HepG2 (cell line): ENCODE results near the gene ACAP1. TPM values are rescaled to one million over a fixed set of nuclear protein-coding genes. Genes with fewer than 3 reads are reported as not detected.
A peak's percentile ranks its signal among the peaks of the same experiment; 100 is the strongest.

Source experiments
- E2F5 ChIP-seq: sonication (generic); formaldehyde crosslinking; conservative IDR thresholded peaks from 2 replicates; pipeline ENCODE4 v1.4.0; 2020; ENCODE audit warnings: missing genetic modification reagents
- GLMP ChIP-seq: sonication (generic); formaldehyde crosslinking; IDR thresholded peaks from 2 replicates; pipeline ENCODE4 v1.9.0; 2021; ENCODE audit warnings: missing genetic modification reagents, mild to moderate bottlenecking, borderline replicate concordance
- GTF2F1 ChIP-seq: fragments of 150-350 bp; IDR thresholded peaks from 2 replicates; pipeline ENCODE4 v1.6.1; 2014; ENCODE audit warnings: low read length
- HOXA9 ChIP-seq: sonication (generic); formaldehyde crosslinking; IDR thresholded peaks from 2 replicates; pipeline ENCODE4 v1.8.1; 2022; ENCODE audit warnings: missing genetic modification reagents, mild to moderate bottlenecking, moderate library complexity, borderline replicate concordance
- KLF15 ChIP-seq: sonication (generic); formaldehyde crosslinking; IDR thresholded peaks from 2 replicates; pipeline ENCODE4 v1.8.1; 2023; ENCODE audit warnings: borderline replicate concordance, mild to moderate bottlenecking, inconsistent platforms, missing genetic modification reagents, mixed read lengths
- KLF16 ChIP-seq, 2 experiments: sonication (generic) in 1 of 2; formaldehyde crosslinking in 1 of 2; IDR thresholded peaks; 2 replicates each; pipeline versions ENCODE4 v1.6.1 to v1.8.0; 2016 to 2023; ENCODE audit warnings: missing genetic modification reagents in 2 of 2, missing compliant biosample characterization in 1 of 2
- PATZ1 ChIP-seq: sonication (generic); formaldehyde crosslinking; IDR thresholded peaks from 2 replicates; pipeline ENCODE4 v1.4.0; 2020; ENCODE audit warnings: missing genetic modification reagents
- RBM22 ChIP-seq: fragments of 200-400 bp; formaldehyde crosslinking; optimal IDR thresholded peaks from 2 replicates; pipeline ENCODE3; 2017; ENCODE audit warnings: mild to moderate bottlenecking, low read length, moderate library complexity
- SMAD1 ChIP-seq: sonication (generic); formaldehyde crosslinking; IDR thresholded peaks from 2 replicates; pipeline ENCODE4 v1.4.0; 2020; ENCODE audit warnings: missing genetic modification reagents, low read depth, mild to moderate bottlenecking, borderline replicate concordance
- TEAD2 ChIP-seq: sonication (generic); formaldehyde crosslinking; IDR thresholded peaks from 2 replicates; pipeline ENCODE4 v1.9.0; 2021; ENCODE audit warnings: missing genetic modification reagents
- TEAD3 ChIP-seq: optimal IDR thresholded peaks from 2 replicates; pipeline ENCODE3; 2016; ENCODE audit warnings: borderline replicate concordance
- ZEB1 ChIP-seq: IDR thresholded peaks from 2 replicates; pipeline ENCODE4 v1.6.1; 2012; ENCODE audit warnings: mild to moderate bottlenecking, low read depth, inconsistent platforms; ENCODE audit not compliant: insufficient replicate concordance
- ZNF224 ChIP-seq: sonication (generic); formaldehyde crosslinking; IDR thresholded peaks from 2 replicates; pipeline ENCODE4 v1.5.0; 2020; ENCODE audit warnings: mild to moderate bottlenecking, missing genetic modification reagents
- ZNF616 ChIP-seq: sonication (generic); formaldehyde crosslinking; IDR thresholded peaks from 2 replicates; pipeline ENCODE4 v1.5.0; 2020; ENCODE audit warnings: low read depth, mild to moderate bottlenecking, missing genetic modification reagents
- ZSCAN22 ChIP-seq: sonication (generic); formaldehyde crosslinking; IDR thresholded peaks from 2 replicates; pipeline ENCODE4 v1.4.0; 2020; ENCODE audit warnings: mild to moderate bottlenecking, missing genetic modification reagents
- polyA plus RNA-seq, 8 experiments: library from polyadenylated mRNA; depleted of rRNA in 3 of 8; stranded (reverse) in 7 of 8; unstranded in 1 of 8; fragments of >200 nt; fragmentation: Illumina TruSeq in 4 of 8; extraction: Trizol in 4 of 8; gene quantifications; 2 replicates each; pipeline versions ENCODE4 v1.2.1 to v1.2.3, GENCODE V29; 2011 to 2016; ENCODE audit warnings: low read depth in 4 of 8, missing spikeins in 1 of 8, mixed read lengths in 1 of 8; ENCODE audit not compliant: insufficient read depth in 1 of 8
- total RNA-seq, 5 experiments: library from RNA; depleted of rRNA; stranded (reverse); fragments of >200 nt; fragmentation: Illumina TruSeq; extraction: Trizol; gene quantifications; 2 replicates each; pipeline ENCODE4 v1.2.3, GENCODE V29; 2016; ENCODE audit warnings: low read depth in 1 of 5

Gene ACAP1
- total and polyA plus RNA-seq, 2 of the 13 experiments (the other 11 are each of a cell fraction or from before 2014, with no cell fraction given), result 1.3 to 2.5 TPM

- TF ChIP-seq KLF16 (CRISPR knock-in tag; IDR thresholded peaks at IDR 0.05), result no peak
- no peak for TF ChIP-seq ZNF224 (CRISPR knock-in tag)
- TF ChIP-seq GTF2F1, result no peak
- TF ChIP-seq RBM22, result no peak
- no peak for TF ChIP-seq E2F5 (CRISPR knock-in tag)
- no peak for TF ChIP-seq ZSCAN22 (CRISPR knock-in tag)
- TF ChIP-seq TEAD3 (CRISPR knock-in tag), result no peak
- TF ChIP-seq PATZ1 (CRISPR knock-in tag), result peak; percentile 71
- TF ChIP-seq HOXA9 (CRISPR knock-in tag), result no peak
- TF ChIP-seq ZEB1, result peak; percentile 64
- TF ChIP-seq ZNF616, result no peak
- no peak for TF ChIP-seq SMAD1
- TF ChIP-seq GLMP, result no peak
- no peak for TF ChIP-seq TEAD2
- no peak for TF ChIP-seq KLF15
Measured at GRCh38 chr17:7393613-7394451, 57.5 kb downstream of the ACAP1 start (continued).
